ENCODE results near the gene CABLES2.

CABLES2 gene

GRCh38 chr20:62408640-62409039 is 1.6 kb upstream of the CABLES2 start:
- DNase-seq = no peak
- H3K27ac Mint-ChIP-seq = no peak overlapping the region

GRCh38 chr20:62408055-62408454 is 970 bp upstream of the CABLES2 start:
- Mint-ChIP-seq H3K4me3 (no peak overlapping the region), H3K36me3 (ENCODE audit: low read depth) (no peaks in the 10 kb centered on the region), H3K9me3 (no peaks in the 10 kb centered on the region), H3K4me1 (peaks cover 25% of the 10 kb centered on the region), H3K27me3 (ENCODE audit: low read depth, poor library complexity) (peaks cover 24% of the 10 kb centered on the region), H3K27ac (no peak overlapping the region)
- DNase-seq = no peak
- TF ChIP-seq, protein P1, sequence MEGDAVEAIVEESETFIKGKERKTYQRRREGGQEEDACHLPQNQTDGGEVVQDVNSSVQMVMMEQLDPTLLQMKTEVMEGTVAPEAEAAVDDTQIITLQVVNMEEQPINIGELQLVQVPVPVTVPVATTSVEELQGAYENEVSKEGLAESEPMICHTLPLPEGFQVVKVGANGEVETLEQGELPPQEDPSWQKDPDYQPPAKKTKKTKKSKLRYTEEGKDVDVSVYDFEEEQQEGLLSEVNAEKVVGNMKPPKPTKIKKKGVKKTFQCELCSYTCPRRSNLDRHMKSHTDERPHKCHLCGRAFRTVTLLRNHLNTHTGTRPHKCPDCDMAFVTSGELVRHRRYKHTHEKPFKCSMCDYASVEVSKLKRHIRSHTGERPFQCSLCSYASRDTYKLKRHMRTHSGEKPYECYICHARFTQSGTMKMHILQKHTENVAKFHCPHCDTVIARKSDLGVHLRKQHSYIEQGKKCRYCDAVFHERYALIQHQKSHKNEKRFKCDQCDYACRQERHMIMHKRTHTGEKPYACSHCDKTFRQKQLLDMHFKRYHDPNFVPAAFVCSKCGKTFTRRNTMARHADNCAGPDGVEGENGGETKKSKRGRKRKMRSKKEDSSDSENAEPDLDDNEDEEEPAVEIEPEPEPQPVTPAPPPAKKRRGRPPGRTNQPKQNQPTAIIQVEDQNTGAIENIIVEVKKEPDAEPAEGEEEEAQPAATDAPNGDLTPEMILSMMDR (IDR thresholded peaks at IDR 0.05) = no peak

More at GRCh38 chr20:62408640-62409039, 1.6 kb upstream of the CABLES2 start:
- H3K4me1 Mint-ChIP-seq = peaks cover 25% of the 10 kb centered on the region
- peaks cover 24% of the 10 kb centered on the region for H3K27me3 Mint-ChIP-seq (ENCODE audit: low read depth, poor library complexity)
- no peaks in the 10 kb centered on the region for H3K9me3 Mint-ChIP-seq
- no peak overlapping the region for H3K4me3 Mint-ChIP-seq
- no peaks in the 10 kb centered on the region for H3K36me3 Mint-ChIP-seq (ENCODE audit: low read depth)
- TF ChIP-seq, protein P1 (IDR thresholded peaks at IDR 0.05) = no peak

- Mint-ChIP-seq H3K4me1 (peaks cover 25% of the 10 kb centered on the region), H3K4me3 (peak overlapping the region; percentile 76), H3K27me3 (ENCODE audit: low read depth, poor library complexity) (peaks cover 19% of the 10 kb centered on the region), H3K9me3 (no peaks in the 10 kb centered on the region), H3K36me3 (ENCODE audit: low read depth) (no peaks in the 10 kb centered on the region), H3K27ac (no peak overlapping the region)
- no peak for DNase-seq
- TF ChIP-seq, protein P1 (IDR thresholded peaks at IDR 0.05) = no peak
Observed at GRCh38 chr20:62406635-62407176, 379 bp downstream of the CABLES2 start.

GRCh38 chr20:62405981-62406513 is 1.0 kb downstream of the CABLES2 start:
- Mint-ChIP-seq H3K27me3 (ENCODE audit: low read depth, poor library complexity) (peaks cover 20% of the 10 kb centered on the region), H3K27ac (no peak overlapping the region), H3K36me3 (ENCODE audit: low read depth) (peaks cover 1% of the 10 kb centered on the region), H3K4me3 (peak overlapping the region; percentile 76), H3K9me3 (no peaks in the 10 kb centered on the region), H3K4me1 (peaks cover 25% of the 10 kb centered on the region)
- no peak for DNase-seq
- TF ChIP-seq, protein P1 (IDR thresholded peaks at IDR 0.05) = no peak

DNA sequence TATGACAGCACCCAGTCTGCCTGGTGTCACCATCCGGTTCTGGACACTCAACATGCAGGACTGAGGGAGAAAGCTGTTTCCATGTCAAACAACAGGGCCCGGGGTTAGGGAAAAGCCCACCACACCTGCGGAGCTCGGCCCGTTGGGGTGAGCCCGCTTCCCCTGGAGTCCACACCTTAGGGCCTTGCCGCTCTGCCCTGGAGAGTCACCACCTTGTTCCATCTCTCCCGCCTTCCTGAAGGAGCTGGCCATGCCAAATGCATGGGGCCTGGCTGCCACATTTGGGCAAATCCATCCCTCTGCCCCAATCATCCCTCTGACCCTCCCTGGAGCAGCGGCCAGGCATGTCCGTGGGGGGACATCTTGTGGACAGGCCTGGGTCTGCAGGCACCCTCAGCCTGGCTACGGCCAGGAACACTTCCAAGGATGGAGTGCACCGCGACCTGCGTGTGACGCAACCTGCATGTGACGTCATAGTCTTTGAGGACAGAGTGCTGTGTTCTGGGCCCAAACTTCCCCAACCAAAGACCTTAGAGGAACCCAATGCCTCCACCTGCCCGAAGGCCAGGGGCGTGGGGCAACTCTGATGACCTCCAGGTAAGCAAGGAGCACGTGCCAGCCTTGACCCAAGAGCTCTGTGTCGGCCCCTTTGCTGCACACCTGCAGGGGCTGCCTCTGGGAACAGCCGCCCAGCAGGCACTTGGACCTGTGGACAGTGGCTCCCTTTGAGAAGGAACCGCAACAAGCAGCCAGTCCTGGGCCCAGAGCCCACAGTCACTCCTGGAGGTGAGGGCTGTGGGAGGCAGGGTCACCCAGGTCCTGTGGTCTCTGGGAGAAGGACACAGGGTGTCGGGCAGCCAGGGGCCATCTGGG is 1.7 kb downstream of the CABLES2 start:
- no peak overlapping the region for H3K27ac Mint-ChIP-seq

More for the DNA sequence above, 1.7 kb downstream of the CABLES2 start:
- Mint-ChIP-seq H3K27me3 (ENCODE audit: low read depth, poor library complexity) (peaks cover 20% of the 10 kb centered on the region), H3K36me3 (ENCODE audit: low read depth) (peaks cover 4% of the 10 kb centered on the region), H3K4me3 (peak overlapping the region; percentile 76), H3K9me3 (no peaks in the 10 kb centered on the region), H3K4me1 (peaks cover 25% of the 10 kb centered on the region)
- TF ChIP-seq, protein P1 (IDR thresholded peaks at IDR 0.05) = peak; percentile 70
- DNase-seq = peak; percentile 66

All from nephron progenitor cell (in vitro differentiated cells).